ENCODE results near the gene DCAF7.

Gene DCAF7

GRCh38 chr17:63525190-63525946 lies 24.9 kb upstream of the DCAF7 start:
- no peak for DNase-seq

DNA sequence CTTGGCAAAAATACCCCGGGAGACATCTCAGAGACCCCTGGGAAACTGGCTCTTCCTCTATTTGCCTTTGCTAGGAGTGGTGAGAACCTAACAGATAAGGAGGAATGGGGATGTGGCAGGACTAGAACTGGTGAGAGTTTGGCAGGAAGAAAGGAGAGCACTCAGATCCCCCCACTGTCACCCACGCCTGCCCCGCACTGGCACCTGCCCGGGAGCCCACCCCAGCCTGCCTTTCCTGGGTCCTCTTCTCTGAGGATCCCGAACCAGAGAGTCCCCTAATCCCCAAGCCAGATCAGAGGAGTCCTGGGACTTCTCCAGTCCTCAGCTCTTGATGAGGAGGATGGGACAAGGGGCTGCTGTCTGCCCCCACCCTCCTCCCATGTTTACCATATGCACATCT lies 23.4 kb upstream of the DCAF7 start:
- DNase-seq = no peak

DNA sequence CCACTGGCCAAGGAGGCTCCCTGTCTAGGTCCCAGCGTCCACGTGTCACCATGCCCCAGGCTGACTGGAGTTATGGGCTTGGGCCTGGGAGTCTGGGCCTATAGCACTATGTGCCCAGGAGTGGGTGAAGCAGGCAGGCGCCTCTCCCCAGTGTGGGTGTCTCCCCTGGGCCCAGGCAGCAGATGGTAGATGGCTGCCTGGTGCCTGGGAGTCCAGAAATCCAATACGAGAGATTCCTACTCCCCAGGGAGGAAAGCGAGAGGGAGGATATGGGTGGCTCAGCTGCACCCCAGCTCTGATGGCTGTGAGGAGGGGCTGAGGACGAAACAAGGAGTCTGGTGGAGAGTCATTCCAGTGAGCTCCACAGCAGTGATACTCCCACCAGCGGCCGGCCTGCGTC lies 22.1 kb upstream of the DCAF7 start:
- no peak for DNase-seq

- no peak for DNase-seq
These were observed 20.3 kb upstream of the DCAF7 start for GRCh38 chr17:63529711-63530556.

- DNase-seq = no peak
These were observed 19.7 kb upstream of the DCAF7 start for GRCh38 chr17:63530557-63531021.

GRCh38 chr17:63531022-63531965 lies 19.0 kb upstream of the DCAF7 start:
- no peak for DNase-seq

DNA sequence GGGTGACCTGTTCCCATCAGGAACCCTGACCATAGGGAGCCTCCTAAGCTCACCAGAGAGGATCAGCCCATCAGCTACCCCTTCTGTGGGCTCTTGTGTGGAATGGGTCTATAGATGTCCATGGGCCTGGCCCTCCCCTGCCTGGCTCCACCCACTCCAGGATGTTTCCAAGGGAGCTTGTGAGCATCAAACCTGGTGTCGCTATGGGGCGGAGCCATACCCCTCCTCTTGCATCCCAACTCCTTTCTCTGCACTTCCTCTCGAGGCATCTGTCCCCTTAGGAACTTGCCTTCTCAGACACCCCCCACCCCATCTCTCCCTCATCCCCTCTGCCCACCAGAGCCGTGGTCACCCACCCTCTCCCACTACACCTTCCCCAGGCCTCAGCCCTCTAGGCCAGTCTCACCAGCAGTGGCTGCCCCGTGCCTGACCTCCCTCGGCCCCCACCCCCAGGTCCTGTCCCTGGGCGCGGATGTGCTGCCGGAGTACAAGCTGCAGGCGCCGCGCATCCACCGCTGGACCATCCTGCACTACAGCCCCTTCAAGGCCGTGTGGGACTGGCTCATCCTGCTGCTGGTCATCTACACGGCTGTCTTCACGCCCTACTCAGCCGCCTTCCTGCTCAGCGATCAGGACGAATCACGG lies 16.7 kb upstream of the DCAF7 start:
- DNase-seq = no peak

DNA sequence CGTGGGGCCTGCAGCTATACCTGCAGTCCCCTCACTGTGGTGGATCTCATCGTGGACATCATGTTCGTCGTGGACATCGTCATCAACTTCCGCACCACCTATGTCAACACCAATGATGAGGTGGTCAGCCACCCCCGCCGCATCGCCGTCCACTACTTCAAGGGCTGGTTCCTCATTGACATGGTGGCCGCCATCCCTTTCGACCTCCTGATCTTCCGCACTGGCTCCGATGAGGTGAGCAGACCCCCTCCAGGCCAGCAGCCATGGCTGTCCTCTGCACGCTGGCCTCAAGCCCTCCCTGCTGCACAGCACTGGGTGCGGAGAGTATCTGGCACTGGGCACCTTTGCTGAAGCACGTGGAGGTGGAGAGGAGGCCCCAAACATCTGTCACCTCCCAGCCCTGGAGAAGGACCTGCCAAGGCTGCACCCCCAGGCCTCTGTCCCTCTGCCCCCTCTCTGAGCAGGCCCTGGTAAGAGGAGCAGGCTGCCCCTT lies 16.2 kb upstream of the DCAF7 start:
- no peak for DNase-seq

GRCh38 chr17:63534816-63535455 lies 15.3 kb upstream of the DCAF7 start:
- DNase-seq = no peak

GRCh38 chr17:63535640-63536039 lies 14.6 kb upstream of the DCAF7 start:
- DNase-seq = no peak

DNA sequence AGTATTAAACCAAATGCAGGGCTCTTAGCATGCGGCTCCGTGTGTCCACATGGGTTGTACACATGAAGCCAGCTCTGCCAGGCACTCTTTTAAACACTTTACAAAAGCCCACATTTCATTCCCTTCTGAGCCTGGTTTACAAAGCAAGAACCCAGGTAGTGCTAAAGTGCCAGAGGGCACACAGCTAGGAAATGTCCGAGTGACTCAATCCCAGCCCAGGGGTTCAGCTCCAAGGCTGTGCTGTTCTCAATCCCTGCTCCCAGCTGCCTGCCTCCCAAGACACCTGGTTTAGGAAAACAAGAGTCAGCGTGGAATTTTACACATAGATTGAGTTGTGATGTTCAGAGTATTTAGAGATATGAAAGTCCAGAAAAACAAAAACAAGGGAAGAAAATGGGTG lies 13.3 kb upstream of the DCAF7 start:
- DNase-seq = no peak

- peak; percentile 39 for DNase-seq
These were observed 12.1 kb upstream of the DCAF7 start for GRCh38 chr17:63537991-63538692.

GRCh38 chr17:63538693-63539595 lies 11.3 kb upstream of the DCAF7 start:
- DNase-seq = no peak

GRCh38 chr17:63540590-63540989 lies 9.7 kb upstream of the DCAF7 start:
- DNase-seq = no peak

DNA sequence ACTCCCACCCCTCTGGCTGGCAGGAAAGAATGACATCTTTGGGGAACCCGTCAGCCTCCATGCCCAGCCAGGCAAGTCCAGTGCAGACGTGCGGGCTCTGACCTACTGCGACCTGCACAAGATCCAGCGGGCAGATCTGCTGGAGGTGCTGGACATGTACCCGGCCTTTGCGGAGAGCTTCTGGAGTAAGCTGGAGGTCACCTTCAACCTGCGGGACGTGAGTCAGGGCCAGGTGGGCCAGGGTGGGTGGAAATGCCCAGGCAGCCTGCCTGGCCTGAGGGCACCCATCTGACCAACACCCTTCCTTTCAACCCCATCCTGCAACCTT lies 8.1 kb upstream of the DCAF7 start:
- no peak for DNase-seq

DNA sequence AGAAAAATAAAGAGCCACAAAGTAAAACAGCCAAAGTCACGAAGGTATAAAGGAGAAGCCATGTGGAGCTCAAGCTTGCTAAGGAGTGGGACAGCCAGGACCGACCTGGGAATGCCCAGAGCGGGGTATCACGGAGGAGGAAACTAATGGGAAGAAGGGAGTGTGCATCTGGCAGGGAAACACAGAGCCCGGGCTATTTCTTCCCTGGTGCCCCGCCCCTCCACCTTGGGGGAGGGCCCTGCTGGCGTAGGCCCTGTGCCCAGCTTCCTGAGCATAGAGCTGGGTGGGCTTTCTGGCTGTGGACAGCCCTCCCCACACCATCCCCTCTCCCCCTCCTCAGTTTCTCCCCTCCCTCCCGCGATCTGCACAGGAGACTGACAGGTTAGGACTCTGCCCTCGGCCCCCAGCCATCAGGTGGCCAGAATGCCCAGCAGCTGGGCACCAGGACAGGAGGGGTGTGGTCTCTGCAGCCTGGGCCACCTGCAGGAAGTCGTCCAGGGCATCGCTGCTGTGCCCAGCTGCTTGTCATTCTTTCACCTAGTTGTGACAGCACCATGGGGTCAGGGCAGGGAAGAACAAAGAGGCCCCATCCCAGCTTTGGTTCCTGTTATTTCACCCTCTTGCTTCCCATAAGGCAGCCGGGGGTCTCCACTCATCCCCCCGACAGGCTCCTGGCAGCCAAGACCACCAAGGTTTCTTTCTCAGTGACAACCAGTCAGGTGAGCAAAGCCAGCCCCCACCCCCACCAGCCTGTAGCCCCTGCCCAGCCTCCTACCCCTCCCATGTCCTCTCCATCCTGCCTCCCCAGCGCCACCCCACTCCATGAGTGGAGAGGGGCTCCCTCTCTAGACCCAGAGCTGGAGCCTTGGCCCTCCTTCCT lies 7.1 kb upstream of the DCAF7 start:
- DNase-seq = no peak

GRCh38 chr17:63543822-63544420 lies 6.4 kb upstream of the DCAF7 start:
- DNase-seq = no peak

DNA sequence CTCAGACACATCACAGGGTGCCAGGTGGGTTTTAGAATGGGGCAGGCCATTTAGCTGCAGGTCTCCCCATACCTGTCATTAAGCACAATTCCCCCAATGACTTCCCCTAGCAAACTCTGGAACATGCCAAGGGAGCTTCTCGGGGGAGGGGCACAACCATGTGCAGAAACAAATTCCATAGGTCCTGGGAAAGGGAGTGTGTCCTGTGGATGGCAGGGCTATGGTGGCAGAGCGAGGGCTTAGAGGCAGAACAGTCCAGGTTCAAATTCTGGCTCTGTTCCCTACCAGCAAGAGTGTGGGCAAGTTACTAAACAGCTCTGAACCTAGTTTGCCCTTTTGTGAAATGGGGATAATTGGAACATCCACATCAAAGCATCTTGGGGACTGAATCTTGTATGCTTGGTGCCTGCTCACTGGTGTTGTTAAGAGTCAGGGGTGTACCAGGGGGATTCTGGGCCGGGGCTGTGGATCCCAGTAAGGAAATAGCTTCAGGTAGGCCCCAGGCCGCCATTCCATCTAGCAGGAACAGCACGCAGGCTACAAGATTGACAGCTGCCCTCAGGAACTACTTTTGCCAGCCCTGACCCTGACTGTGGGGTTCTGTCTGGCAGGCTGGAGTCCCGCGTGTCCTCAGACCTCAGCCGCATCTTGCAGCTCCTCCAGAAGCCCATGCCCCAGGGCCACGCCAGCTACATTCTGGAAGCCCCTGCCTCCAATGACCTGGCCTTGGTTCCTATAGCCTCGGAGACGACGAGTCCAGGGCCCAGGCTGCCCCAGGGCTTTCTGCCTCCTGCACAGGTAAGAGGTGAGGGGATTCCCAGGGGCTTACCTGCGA lies 5.6 kb upstream of the DCAF7 start:
- DNase-seq = no peak

Data from stimulated activated CD8-positive, alpha-beta memory T cell treated with anti-CD3 and anti-CD28 coated beads, Interleukin-4, amount 100 ng/mL, for 48 hours (primary cell).